GM12865 (cell line): ENCODE results near the gene SLC6A18.

Experiments
- DNase-seq: peaks from one replicate; pipeline ENCODE4 v3.0.0; 2010; ENCODE audit warnings: low read depth
- H3K4me3 ChIP-seq: 2 replicates; pipeline ENCODE4 v1.5.1; 2011; ENCODE audit warnings: mild to moderate bottlenecking, low read depth, low read length, control low read depth
- TF ChIP-seq, protein P1 (sequence below): IDR thresholded peaks from 2 replicates; pipeline ENCODE4 v1.5.1; 2011; ENCODE audit warnings: low read length, control low read depth, low read depth, inconsistent platforms; ENCODE audit not compliant: insufficient read depth; ENCODE audit errors: missing control alignments

The SLC6A18 gene

DNA sequence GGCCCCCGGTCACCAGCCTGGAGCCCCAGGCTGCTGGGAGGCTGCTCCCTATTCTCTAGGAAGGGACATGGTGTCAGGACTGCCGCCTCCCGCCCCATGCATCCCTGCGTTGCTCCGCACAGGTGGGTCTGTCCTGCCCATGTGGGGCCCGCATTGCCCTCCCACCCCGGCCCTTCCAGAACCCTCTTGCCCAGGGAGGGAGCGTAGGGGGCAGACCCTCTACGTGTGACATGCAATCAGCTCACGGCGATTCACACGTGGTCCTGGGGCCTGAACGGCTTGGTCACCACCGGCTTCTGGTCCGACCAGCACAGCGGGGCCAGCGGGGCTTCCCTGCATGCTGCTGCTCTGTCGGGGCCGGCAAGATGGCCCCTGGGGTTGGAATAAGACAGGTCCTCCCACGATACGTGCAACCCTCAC is 14.3 kb upstream of the SLC6A18 start:
- TF ChIP-seq, protein P1, sequence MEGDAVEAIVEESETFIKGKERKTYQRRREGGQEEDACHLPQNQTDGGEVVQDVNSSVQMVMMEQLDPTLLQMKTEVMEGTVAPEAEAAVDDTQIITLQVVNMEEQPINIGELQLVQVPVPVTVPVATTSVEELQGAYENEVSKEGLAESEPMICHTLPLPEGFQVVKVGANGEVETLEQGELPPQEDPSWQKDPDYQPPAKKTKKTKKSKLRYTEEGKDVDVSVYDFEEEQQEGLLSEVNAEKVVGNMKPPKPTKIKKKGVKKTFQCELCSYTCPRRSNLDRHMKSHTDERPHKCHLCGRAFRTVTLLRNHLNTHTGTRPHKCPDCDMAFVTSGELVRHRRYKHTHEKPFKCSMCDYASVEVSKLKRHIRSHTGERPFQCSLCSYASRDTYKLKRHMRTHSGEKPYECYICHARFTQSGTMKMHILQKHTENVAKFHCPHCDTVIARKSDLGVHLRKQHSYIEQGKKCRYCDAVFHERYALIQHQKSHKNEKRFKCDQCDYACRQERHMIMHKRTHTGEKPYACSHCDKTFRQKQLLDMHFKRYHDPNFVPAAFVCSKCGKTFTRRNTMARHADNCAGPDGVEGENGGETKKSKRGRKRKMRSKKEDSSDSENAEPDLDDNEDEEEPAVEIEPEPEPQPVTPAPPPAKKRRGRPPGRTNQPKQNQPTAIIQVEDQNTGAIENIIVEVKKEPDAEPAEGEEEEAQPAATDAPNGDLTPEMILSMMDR: no peak
- no peak overlapping the region for H3K4me3 ChIP-seq
- no peak for DNase-seq

DNA sequence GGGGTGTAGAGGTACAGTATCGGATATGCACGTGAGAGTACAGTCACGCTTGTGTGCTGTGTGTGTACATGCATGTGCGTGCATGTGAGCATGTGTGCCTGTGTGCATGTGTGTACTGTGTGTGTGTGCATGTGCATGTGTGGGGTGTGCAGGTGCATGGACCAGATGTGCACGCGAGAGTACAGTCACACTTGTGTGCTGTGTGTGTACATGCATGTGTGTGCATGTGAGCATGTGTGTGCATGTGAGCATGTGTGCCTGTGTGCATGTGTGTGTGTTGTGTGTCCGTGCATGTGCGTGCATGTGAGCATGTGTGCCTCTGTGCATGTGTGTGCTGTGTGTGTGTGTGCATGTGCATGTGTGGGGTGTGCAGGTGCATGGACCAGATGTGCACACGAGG is 13.5 kb upstream of the SLC6A18 start:
- no peak for DNase-seq
- TF ChIP-seq, protein P1: no peak
- H3K4me3 ChIP-seq: no peak overlapping the region

DNA sequence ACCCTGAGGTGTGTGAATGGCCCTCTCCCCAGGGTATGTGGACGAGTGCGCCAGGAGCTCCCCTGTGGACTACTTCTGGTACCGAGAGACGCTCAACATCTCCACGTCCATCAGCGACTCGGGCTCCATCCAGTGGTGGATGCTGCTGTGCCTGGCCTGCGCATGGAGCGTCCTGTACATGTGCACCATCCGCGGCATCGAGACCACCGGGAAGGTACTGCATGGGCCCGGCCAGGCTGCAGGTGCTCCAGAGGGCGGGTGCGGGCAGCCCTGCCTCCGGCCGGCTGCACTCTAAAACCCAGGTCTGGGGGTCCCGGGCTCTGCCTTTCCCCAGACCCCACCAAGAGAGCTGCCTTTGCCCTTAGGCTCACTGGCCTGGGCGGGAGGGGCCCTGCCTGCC is 12.9 kb upstream of the SLC6A18 start:
- TF ChIP-seq, protein P1: no peak
- no peak for DNase-seq
- H3K4me3 ChIP-seq: no peak overlapping the region

DNA sequence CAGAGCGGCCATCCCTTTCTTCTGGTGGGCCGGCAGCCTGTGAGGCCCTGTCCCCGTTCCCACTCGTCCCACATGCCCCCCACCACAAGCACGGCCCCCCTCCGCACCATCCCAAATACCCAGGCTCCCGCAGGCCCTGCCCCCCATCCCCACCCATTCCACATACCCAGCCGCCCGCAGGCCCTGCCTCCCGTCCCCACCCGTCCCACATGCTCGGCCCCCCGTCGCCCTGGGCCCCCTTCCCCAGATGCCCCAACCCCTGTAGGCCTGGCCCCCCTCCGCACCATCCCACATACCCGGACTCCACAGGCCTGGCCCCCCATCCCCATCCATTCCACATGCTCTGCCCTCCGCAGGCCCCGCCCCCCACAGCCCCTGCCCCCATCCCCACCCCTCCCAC is 12.3 kb upstream of the SLC6A18 start:
- H3K4me3 ChIP-seq: no peak overlapping the region
- no peak for DNase-seq
- TF ChIP-seq, protein P1: no peak

DNA sequence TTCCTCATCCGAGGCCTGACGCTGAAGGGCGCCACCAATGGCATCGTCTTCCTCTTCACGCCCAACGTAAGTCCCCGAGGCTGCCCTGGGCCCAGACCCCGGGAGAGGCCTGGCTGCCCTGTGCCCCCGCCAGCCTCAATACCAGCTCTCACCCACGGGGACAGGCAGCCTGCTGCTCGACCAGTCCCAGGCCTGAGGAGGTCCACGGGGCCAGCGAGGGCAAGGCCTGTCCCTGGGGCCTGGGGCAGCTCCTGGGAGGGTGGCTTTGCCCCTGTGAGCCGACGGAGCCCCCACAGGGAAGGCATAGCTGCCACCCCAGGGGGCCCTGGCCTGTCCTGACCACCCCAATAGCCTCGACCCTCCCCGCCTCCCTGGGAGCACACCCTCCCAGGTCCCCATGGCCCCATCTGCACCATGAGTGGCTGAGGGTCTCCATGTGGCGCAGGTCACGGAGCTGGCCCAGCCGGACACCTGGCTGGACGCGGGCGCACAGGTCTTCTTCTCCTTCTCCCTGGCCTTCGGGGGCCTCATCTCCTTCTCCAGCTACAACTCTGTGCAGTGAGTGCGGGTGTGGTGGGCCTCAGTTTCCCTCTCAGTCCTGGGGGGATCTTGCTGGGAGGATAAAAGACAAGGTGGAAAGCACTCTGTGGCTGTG is 11.5 kb upstream of the SLC6A18 start:
- H3K4me3 ChIP-seq: no peak overlapping the region
- TF ChIP-seq, protein P1: no peak
- DNase-seq: no peak

DNA sequence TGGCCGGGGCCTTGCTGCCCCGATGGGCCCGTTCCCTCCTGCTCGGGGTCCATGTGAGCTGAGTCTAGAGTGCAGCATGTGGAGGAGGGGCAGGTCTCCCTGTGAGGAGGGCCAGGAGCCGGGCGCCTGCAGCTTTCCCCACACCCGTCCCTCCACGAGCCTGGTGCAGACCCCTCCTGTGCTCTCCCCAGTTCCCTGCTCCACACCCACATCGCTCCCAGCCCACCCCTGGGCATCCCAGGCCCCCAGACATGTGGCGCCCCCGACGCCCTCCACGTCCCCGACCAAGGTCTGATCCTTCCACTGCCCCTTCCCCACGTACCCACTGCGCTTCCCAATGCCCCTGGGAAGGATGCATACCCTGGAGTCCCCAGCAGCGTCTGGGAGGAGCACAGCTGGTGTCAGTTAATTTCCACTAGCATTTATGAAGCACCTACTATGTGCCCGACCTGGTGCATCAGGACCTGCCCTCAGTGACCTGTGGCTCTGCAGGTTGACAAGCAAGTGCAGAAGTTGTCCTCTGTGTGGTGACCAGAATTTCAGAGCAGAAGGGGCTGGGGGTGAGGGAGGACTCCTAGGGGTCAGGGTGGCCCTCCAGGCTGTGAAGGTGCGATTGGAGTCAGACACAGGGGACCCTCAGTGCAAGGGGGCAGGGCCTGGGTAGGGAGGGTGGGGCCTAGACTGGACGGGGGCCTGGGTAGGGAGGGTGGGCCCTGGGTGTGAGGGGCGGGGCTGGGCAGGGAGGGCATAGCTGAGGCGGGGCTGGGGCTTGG is 10.8 kb upstream of the SLC6A18 start:
- TF ChIP-seq, protein P1: no peak
- DNase-seq: no peak
- H3K4me3 ChIP-seq: no peak overlapping the region

DNA sequence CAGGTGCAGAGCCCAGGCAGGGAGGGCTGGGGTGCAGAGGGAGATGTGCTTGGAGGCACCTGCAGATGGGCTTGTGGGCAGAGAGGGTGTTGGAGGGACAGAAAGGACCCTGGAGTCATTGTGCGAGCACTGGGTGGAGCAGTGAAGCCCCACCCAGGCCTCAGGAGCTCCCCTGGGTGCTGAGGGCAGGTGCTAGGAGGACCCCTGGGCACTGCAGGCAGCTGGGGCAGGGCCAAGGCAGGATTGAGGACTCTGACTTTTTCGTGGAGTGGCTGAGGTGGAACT is 10.3 kb upstream of the SLC6A18 start:
- no peak for DNase-seq
- TF ChIP-seq, protein P1: no peak
- no peak overlapping the region for H3K4me3 ChIP-seq
